ENCODE measurements around the gene CDY2B. TPM values are rescaled to one million over a fixed set of nuclear protein-coding genes. Genes with fewer than 3 reads are reported as not detected.
"Not testable (repeated sequence)": the region's sequence is repeated elsewhere in the genome, so short reads cannot be mapped to it uniquely, and the experiment has no call there.

The CDY2B gene, protein sequence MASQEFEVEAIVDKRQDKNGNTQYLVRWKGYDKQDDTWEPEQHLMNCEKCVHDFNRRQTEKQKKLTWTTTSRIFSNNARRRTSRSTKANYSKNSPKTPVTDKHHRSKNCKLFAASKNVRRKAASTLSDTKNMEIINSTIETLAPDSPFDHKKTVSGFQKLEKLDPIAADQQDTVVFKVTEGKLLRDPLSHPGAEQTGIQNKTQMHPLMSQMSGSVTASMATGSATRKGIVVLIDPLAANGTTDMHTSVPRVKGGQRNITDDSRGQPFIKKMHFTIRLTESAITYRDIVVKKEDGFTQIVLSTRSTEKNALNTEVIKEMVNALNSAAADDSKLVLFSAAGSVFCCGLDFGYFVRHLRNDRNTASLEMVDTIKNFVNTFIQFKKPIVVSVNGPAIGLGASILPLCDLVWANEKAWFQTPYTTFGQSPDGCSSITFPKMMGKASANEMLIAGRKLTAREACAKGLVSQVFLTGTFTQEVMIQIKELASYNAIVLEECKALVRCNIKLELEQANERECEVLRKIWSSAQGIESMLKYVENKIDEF
- not detected in 2 replicates for total RNA-seq

DNA sequence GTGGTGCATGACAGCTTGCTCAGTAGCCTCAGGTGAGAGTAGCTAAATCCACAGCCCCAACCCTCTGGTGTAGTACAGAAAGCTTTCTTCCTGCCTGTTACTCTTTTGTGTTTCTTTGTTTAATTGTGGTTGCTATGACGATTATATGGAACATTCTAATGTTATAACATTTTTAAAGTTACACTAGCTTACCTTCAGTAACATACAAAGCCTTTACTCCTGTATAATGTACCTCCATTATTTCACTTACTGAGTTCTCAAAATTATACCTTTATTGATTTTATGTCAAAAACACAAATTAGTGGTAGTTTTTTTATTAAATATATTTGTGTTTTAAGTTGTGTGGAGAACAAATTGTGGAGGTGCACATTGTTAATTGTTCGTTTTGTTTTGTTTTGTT, at the start of gene CDY2B:
CDY2B (minus strand) TSS at position 101 of the 400 bp plus-strand sequence. CDS start 328 bp downstream, outside the sequence.
- not testable (repeated sequence) for DNase-seq (ENCODE audit: extremely low read depth, low read depth, low spot score)

DNA sequence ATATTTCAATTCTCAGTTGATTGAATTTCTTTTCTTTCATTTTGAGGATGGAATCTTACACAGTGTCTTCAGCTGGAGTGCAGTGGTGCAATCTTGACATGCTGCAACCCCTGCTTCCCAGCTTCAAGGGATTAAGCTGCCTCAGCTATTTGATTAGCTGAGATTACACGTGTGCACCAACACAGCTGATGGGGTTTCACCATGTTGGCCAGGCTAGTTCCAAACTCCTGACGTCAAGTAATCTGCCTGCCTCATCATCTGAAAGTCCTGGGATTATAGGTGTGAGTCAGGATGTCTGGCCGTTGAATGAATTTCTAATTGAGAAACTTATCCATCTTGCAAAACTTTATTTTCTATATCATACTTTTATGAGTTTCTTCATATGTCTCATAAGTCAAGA, 28.0 kb upstream of the CDY2B start:
- not testable (repeated sequence) for DNase-seq (ENCODE audit: extremely low read depth, low read depth, low spot score)

DNA sequence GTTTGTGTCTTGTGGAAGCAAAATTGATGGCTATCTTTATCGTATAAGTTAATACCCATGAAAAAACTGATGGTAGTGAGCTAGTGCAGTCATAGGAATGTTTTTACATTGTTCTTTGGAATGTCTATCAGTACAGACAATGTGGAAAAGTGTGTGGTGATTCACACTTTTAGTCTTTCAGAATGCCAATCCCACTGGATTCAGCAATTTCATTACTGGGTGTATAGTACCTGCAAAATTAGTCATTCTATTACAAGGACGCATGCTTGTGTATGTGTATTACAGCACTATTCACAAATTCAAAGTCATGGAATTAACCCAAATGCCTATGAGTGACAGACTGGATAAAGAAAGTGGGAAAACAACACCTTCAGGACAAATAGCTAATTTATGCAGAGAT, 27.3 kb upstream of the CDY2B start:
- DNase-seq (ENCODE audit: extremely low read depth, low read depth, low spot score), result not testable (repeated sequence)

DNA sequence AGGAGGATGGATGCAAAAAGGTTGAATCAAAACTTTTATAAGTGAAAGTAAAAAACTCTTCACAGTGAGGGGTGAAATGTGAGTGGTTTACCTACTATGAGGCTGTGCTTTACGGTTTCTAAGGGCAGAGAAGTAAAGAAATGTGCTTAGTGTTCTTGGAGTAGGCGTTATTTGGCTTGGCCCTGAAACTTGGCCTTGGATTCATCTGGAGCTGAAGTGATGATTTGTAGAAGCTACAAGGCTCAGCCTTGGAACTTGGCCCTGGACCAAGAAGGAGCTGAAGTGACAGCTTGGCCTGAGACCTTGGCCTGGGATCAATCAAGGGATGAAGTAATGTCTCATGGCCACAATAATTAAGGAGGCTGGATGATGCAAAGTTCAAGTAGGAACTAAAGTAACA, 1.7 kb upstream of the CDY2B start:
- not testable (repeated sequence) for DNase-seq (ENCODE audit: extremely low read depth, low read depth, low spot score)

DNA sequence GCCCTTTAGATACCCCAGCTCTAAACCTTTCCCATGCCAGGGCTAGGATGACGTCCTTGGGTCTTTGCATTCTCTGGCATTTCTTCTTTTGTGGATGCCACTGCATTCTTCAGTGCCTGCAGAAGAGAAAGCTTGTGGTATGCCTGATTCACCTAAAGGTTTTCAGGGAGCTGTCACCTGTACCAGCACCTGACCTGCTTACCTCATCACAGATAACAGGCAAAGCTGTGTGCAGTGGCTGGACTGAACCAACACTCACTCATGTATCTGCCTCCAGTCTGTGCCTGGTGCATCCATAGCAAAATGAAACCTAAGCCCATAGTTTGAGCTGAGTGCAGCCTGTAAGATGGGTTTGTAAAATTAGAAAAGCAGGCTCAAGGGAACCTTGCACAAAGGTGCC, 3.3 kb downstream of the CDY2B start:
- DNase-seq (ENCODE audit: extremely low read depth, low read depth, low spot score), result not testable (repeated sequence)

DNA sequence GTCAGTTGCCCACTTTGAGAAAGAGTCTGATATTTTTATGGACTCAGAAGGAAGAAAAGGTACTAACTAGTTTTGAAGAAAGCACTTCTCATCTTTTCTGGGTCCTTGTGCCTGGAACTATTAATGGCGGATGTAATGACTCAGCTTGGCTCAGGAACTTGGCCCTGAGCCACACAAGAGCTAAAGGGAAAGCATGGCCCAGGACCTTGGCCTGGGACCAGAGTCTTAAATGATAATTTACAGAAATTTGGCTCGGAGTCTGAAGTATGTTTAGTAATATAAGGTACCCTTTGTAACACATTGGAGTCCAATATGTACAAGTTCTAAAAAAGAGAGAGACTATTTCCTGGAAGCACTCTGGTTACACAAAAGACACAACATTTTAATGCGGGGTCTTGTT, 4.6 kb downstream of the CDY2B start:
- DNase-seq (ENCODE audit: extremely low read depth, low read depth, low spot score), result not testable (repeated sequence)

DNA sequence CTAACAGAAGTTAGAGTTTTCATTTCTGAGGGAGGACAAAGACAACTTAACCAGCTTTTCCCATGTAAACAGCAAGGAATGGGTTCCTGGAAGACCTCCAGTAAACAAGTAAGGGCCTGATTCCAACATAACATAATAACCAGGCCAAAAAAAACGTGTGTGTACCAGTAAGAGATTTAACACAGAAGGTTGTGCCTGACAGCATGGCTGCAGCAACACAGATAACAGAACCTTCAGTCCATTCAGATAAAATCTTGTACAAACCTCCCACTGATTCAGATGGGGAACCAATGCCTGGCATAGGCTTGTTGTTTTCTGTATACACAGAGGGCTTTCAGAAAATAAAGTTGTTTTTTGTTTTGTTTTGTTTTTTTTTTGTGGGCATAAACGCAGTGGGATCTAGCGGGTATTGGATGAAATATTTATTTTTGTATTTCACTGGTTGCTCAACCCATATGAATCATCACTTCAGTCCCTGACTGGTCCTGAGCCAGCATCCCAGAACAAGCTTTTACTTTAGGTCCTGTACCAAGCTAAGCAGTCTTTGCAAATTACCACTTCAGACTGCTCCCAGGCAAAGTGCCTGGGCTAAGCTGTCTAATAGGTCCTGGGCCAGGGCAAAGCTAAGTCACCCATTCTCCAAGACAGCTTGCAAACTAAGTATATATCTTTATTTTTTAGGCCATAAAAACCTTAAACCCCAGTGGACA, 8.7 kb downstream of the CDY2B start:
- DNase-seq (ENCODE audit: extremely low read depth, low read depth, low spot score), result not testable (repeated sequence)

DNA sequence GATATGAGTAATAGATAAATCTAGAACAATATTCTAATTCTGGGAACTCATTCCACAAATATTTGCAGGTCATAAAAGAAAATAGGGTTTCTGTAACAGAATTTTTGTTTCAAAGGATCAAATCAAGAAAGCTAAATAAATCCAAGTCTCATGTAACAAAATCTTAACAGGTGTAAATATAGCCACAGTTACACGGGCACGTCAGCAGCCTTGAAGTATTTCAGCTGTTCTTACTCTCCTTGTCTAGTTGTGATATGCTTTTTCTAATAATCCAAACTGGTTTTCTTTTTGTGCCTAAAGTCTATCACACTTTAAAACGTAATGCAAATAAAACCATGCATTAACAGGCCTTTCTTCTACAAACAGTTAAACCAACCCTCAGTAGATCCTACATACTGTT, 9.3 kb downstream of the CDY2B start:
- not testable (repeated sequence) for DNase-seq (ENCODE audit: extremely low read depth, low read depth, low spot score)

DNA sequence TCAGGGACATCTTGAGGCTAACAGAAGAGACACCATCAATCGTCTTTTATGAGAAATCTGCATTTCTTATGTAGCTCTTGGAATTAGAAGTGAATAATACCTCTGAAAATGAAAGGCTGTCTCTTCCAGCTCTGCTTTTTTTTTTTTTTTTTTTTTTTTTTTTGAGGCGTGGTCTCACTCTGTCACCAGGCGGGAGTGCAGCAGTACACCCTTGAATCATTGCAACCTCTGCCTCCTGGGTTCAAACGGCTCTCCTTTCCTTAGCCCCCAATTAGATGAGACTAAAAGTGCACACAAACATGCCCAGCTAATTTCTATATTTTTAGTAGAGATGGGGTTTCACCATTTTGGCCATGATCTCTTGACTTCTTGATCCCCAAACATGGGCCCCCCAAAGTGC, 12.2 kb downstream of the CDY2B start:
- not testable (repeated sequence) for DNase-seq (ENCODE audit: extremely low read depth, low read depth, low spot score)

DNA sequence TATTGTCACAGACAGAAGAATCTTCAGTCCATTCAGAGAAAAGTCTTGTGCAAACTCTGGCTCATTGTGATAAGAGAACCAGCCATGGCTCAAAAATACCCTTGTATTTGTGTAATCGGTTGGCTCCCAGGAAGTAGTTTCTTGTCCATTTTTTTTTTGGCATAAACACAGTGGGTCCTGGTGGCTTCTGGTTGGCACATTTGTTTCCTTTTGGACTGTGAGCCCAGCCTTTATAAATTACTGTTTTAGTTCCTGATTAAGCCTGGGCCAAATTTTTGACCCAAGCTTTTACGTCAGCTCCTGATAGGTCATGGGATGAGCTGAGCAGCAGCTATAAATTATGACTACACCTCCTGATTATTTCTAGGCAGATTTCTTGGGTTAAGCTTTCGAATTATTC, 19.4 kb downstream of the CDY2B start:
- DNase-seq (ENCODE audit: extremely low read depth, low read depth, low spot score), result not testable (repeated sequence)

DNA sequence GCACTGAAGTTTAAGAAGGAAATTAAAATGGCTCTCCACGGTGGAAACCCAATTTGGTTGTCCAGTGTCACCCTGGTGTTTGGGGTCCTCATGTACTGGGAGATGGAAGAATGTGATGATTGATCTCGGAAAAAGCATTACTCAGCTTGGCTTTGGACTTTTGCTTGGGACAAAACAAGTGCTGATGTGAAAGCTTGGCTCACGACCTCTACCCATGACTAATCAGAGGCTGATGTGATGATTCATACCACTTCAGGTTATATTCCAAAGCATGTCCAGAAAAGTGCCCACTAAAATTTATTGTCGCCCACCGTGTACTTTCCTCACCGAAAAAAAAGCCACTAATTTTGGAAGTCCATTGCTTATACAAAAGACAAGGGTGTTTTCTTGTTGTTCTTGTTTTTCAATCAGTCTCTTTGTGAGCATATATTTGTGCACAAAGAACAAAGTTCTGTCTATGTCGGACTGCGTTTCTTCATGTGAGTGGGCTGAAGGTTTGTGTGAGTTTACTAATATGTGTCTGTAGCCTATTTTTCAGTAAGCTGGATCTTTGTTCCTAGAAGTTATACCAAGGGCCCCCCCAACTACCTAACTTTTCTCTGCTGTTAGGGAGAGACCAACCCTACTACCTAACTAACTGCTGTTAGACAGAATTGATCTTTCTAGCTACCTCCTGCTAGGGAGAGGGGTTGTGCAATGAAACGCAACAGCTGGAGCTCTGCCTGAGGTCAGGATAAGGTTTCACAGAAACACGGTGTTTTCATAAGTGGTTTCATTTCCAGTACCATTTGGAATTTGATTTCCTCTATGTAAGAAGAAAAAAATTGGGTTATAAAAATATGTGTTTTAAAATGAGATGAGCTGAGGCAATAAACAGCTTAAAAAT, 22.8 kb downstream of the CDY2B start:
- not testable (repeated sequence) for DNase-seq (ENCODE audit: extremely low read depth, low read depth, low spot score)

DNA sequence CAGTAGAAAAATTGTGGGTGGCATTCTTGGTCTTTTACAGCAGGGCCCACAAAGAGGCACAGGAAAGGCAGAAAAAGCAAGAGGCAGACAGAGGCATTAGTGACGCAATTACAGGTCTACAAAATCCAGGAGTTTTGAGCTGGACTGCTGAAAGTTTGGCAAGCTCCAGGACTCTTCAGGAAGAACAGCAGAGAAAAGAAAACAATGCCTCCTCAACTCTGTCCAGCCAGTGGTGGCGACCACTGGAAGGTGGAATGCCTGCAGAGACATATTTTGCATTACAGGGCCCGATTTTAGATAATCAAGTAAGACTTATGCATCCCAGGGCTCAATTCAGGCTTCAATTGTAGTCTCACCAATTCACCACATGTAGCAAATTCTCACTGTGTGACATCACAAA, 23.5 kb downstream of the CDY2B start:
- not testable (repeated sequence) for DNase-seq (ENCODE audit: extremely low read depth, low read depth, low spot score)

DNA sequence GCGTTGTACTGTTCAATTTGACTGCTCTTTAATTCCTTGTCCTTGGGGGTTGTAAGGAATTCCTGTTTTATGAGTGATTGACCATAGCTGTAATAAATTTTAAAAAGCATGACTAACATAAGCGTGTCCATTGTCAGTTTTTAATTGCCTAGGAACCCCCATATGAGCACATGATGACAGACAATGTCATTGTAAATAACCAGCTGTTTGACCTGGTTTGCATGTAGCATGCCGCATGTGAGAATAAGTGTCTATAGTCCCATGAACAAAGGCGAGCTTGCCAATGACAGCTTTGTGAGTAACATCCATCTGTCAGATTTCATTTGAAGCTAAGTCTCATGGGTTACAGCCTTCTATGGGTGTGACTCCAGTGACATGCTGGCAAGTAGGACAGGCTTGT, 30.9 kb downstream of the CDY2B start:
- DNase-seq (ENCODE audit: extremely low read depth, low read depth, low spot score), result not testable (repeated sequence)

DNA sequence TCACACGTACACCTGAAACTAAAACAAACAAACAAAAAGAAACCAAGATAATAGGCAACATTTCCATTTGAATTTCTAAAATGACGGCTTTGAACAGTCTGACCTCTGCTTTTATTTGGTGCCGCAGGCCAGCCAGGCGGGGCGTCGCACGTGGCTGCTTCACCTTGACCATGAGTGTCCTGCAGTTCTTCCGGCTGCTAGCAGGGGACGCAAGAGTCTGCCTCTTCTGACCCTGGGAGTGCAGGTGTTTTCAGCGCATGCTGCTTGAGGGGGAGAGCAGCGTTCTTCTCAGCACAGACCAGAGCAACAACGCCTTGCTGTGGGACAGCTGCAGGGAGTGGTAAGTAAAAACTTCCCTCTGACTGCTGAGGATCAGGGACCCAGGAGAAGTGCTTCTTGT, 47.9 kb downstream of the CDY2B start:
- not testable (repeated sequence) for DNase-seq (ENCODE audit: extremely low read depth, low read depth, low spot score)

Other genes with a start within 250 kb of the CDY2B start
- not detected in 2 replicates for gene CDY2A, start 145.6 kb upstream of the CDY2B start, total RNA-seq

All from glomerular endothelial cell (primary cell).